ENCODE data around the gene TK1.

TK1 gene

DNA sequence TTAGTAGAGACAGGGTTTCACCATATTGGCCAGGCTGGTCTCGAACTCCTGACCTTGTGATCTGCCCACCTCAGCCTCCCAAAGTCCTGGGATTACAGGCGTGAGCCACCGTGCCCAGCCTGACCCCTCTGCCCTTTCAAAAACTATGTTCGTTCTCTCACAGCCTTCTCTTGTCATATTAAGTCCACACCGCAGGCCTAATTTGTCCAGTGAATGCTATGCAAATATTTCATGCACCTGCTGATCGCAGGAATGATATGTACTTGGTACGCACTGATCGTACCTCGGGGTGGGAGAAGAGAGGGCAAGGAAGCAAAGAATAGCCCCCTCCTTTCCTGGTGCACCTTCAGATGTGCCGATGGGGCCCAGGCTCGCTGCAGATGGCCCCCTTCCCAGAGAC, 24.2 kb upstream of the TK1 start:
- peaks cover 4% of the 10 kb centered on the region; the same call in 1 of the 2 replicates for H3K4me1 ChIP-seq (ENCODE audit: insufficient read depth, low read length)
- H3K4me3 ChIP-seq (ENCODE audit: low read length), result no peak overlapping the region
- H3K9me3 ChIP-seq (ENCODE audit: insufficient read depth, low read depth, low read length), result no peaks in the 10 kb centered on the region
- no peak overlapping the region for H3K9ac ChIP-seq (ENCODE audit: low read depth, low read length)
- H3K27me3 ChIP-seq (ENCODE audit: insufficient read depth, low read length), result no peaks in the 10 kb centered on the region
- peaks cover 4% of the 10 kb centered on the region; the same call in 1 of the 2 replicates for H3K36me3 ChIP-seq (ENCODE audit: insufficient read depth, low read depth, low read length)
- H3K27ac ChIP-seq (ENCODE audit: low read length), result no peak overlapping the region

DNA sequence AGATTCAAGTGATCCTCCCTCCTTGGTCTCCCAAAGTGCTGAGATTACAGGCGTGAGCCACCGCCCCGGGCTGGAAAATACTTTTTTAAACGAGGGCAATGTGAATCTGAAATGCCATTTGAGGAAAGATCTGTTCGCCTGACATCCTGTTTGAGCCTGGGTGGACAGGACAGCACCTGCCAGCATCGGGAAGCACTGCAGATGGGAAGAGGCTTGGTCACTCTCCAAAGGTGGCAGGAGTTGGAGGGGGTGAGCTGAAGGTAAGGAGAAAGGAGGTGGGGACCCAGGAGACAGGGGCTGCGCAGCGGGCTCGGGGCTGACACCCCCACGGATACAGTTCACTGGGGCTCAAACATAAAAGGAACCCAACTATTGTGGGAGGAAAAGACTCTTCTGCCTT, 23.3 kb upstream of the TK1 start:
- Histone ChIP-seq H3K9me3 (ENCODE audit: insufficient read depth, low read depth, low read length) (no peaks in the 10 kb centered on the region), H3K9ac (ENCODE audit: low read depth, low read length) (no peak overlapping the region), H3K4me1 (ENCODE audit: insufficient read depth, low read length) (no peaks in the 10 kb centered on the region; the same call in 1 of the 2 replicates), H3K36me3 (ENCODE audit: insufficient read depth, low read depth, low read length) (0 out of 2 replicates have a peak, but pooled peaks cover 2% of the 10 kb centered on the region), H3K27me3 (ENCODE audit: insufficient read depth, low read length) (no peaks in the 10 kb centered on the region), H3K27ac (ENCODE audit: low read length) (no peak overlapping the region), H3K4me3 (ENCODE audit: low read length) (no peak overlapping the region)

GRCh38 chr17:78208486-78208885, 21.6 kb upstream of the TK1 start:
- H3K27ac ChIP-seq (ENCODE audit: low read length), result no peak overlapping the region
- H3K27me3 ChIP-seq (ENCODE audit: insufficient read depth, low read length), result no peaks in the 10 kb centered on the region
- H3K36me3 ChIP-seq (ENCODE audit: insufficient read depth, low read depth, low read length), result peaks cover 14% of the 10 kb centered on the region; the same call in 1 of the 2 replicates
- H3K9me3 ChIP-seq (ENCODE audit: insufficient read depth, low read depth, low read length), result no peaks in the 10 kb centered on the region
- no peaks in the 10 kb centered on the region for H3K4me1 ChIP-seq (ENCODE audit: insufficient read depth, low read length)
- no peak overlapping the region for H3K9ac ChIP-seq (ENCODE audit: low read depth, low read length)
- H3K4me3 ChIP-seq (ENCODE audit: low read length), result no peak overlapping the region

GRCh38 chr17:78206298-78206697, 19.4 kb upstream of the TK1 start:
- no peaks in the 10 kb centered on the region for H3K9me3 ChIP-seq (ENCODE audit: insufficient read depth, low read depth, low read length)
- no peaks in the 10 kb centered on the region for H3K27me3 ChIP-seq (ENCODE audit: insufficient read depth, low read length)
- no peak overlapping the region for H3K4me3 ChIP-seq (ENCODE audit: low read length)
- no peaks in the 10 kb centered on the region for H3K4me1 ChIP-seq (ENCODE audit: insufficient read depth, low read length)
- H3K9ac ChIP-seq (ENCODE audit: low read depth, low read length), result no peak overlapping the region
- no peak overlapping the region for H3K27ac ChIP-seq (ENCODE audit: low read length)
- H3K36me3 ChIP-seq (ENCODE audit: insufficient read depth, low read depth, low read length), result peaks cover 17% of the 10 kb centered on the region; the same call in 1 of the 2 replicates

DNA sequence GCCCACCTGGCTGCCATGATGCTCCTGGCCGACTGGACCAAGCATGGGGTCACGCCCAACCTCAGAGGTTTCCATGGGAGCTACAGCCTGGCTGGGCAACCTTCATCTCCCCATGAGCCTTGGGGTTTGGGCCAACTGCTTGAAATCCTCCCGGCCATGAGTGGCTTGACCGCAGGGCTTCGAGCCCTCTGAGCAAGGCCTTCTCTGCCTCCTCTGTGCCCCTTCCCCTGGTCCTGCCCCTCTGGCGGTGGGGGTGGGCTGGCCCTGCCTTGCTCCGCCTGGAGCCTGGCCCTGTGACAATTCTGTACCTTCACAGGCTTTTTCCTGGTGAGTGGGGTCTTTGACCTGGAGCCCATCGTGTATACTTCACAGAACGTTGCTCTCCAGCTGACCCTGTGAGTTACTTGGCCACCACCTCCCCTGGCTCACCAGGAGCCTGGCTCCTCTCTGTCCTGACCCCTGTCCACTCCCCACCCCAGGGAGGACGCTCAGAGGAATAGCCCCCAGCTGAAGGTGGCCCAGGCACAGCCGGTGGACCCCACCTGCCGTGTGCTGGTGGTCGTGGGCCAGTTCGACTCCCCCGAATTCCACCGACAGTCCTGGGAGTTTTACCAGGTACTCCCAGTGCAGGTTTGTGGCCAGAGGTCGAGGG, 18.4 kb upstream of the TK1 start:
- no peaks in the 10 kb centered on the region for H3K27me3 ChIP-seq (ENCODE audit: insufficient read depth, low read length)
- no peak overlapping the region for H3K9ac ChIP-seq (ENCODE audit: low read depth, low read length)
- no peak overlapping the region for H3K4me3 ChIP-seq (ENCODE audit: low read length)
- H3K27ac ChIP-seq (ENCODE audit: low read length), result no peak overlapping the region
- no peaks in the 10 kb centered on the region for H3K4me1 ChIP-seq (ENCODE audit: insufficient read depth, low read length)
- peaks cover 17% of the 10 kb centered on the region; the same call in 1 of the 2 replicates for H3K36me3 ChIP-seq (ENCODE audit: insufficient read depth, low read depth, low read length)
- no peaks in the 10 kb centered on the region for H3K9me3 ChIP-seq (ENCODE audit: insufficient read depth, low read depth, low read length)

DNA sequence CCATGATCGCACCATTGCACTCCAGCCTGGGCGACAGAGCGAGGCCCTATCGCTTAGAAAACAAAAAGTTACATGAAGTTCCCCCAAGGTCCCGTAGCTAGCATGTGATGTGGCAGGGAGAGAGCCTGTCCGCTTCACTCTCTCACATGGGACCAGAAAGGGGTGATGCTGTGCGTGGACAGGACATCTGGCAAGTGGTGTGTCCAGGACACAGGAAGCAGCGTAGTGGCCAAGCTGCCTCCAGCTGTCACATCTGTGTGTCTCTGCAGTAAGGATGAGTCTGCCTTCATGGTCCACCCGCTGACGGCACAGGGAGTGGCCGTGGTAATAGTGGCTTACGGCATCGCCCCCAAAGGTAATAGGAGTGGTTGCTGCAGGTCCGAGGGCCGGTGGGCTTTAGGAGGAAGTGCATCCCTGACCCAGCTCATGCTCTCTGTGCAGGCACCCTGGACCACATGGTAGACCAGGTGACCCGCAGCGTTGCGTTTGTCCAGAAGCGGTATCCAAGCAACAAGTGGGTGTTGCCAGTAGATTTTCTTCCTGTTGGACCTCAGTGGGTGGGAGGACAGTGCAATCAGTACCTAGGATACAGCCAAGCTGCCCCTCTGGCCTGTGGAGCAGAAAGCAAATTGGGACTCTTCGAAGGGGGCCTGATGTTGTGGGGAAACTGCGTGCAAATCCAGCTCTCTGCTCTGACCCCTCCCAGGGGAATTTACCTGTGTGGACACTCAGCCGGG, 17.7 kb upstream of the TK1 start:
- Histone ChIP-seq H3K4me1 (ENCODE audit: insufficient read depth, low read length) (no peaks in the 10 kb centered on the region), H3K9ac (ENCODE audit: low read depth, low read length) (no peak overlapping the region), H3K9me3 (ENCODE audit: insufficient read depth, low read depth, low read length) (no peaks in the 10 kb centered on the region), H3K27me3 (ENCODE audit: insufficient read depth, low read length) (no peaks in the 10 kb centered on the region), H3K4me3 (ENCODE audit: low read length) (no peak overlapping the region), H3K36me3 (ENCODE audit: insufficient read depth, low read depth, low read length) (peaks cover 17% of the 10 kb centered on the region; the same call in 1 of the 2 replicates), H3K27ac (ENCODE audit: low read length) (no peak overlapping the region)

DNA sequence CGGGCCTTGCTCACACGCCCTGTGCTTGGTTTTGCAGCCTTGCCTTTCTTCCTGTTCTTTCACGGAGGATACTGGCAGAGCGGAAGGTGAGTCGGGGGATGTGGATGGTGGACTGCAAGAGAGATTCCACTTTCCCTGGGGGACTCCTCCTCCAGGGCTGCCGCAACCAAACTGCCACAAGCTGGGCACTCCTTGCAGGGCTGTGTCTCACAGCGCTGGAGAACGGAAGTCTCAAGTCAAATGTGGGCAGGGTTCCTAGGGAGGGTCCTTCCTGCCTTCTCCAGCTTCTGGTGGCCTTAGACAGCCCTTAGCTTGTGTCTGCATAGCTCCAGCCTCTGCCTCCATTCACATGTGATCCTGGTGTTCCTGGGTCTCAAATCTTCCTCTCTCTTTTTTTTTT, 15.8 kb upstream of the TK1 start:
- H3K9ac ChIP-seq (ENCODE audit: low read depth, low read length), result no peak overlapping the region
- no peak overlapping the region for H3K27ac ChIP-seq (ENCODE audit: low read length)
- peaks cover 22% of the 10 kb centered on the region for H3K36me3 ChIP-seq (ENCODE audit: insufficient read depth, low read depth, low read length)
- H3K4me3 ChIP-seq (ENCODE audit: low read length), result no peak overlapping the region
- H3K4me1 ChIP-seq (ENCODE audit: insufficient read depth, low read length), result 0 out of 2 replicates have a peak, but pooled peaks cover 5% of the 10 kb centered on the region
- no peaks in the 10 kb centered on the region for H3K27me3 ChIP-seq (ENCODE audit: insufficient read depth, low read length)
- H3K9me3 ChIP-seq (ENCODE audit: insufficient read depth, low read depth, low read length), result no peaks in the 10 kb centered on the region

DNA sequence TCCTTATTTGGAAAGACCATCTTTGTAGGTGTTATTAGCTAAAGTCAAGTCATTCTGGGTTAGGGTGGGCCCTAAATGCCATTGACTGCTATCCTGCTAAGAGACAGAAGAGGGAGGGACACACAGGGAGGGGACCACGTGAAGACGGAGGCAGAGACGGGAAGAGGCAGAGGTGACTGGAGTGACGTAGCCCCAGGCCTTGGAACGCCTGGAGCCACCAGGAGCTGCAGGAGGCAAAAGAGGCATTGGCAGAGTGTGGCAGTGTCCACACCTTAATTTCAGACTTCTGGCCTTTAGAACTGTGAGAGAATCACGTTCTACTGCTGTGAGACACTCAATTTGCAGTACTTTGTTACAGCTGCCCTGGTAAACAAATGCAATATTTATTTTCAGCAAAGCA, 13.6 kb upstream of the TK1 start:
- Histone ChIP-seq H3K36me3 (ENCODE audit: insufficient read depth, low read depth, low read length) (peaks cover 33% of the 10 kb centered on the region), H3K4me1 (ENCODE audit: insufficient read depth, low read length) (peaks cover 16% of the 10 kb centered on the region; the same call in 1 of the 2 replicates), H3K27me3 (ENCODE audit: insufficient read depth, low read length) (no peaks in the 10 kb centered on the region), H3K9ac (ENCODE audit: low read depth, low read length) (no peak overlapping the region), H3K27ac (ENCODE audit: low read length) (no peak overlapping the region), H3K9me3 (ENCODE audit: insufficient read depth, low read depth, low read length) (no peaks in the 10 kb centered on the region), H3K4me3 (ENCODE audit: low read length) (no peak overlapping the region)

DNA sequence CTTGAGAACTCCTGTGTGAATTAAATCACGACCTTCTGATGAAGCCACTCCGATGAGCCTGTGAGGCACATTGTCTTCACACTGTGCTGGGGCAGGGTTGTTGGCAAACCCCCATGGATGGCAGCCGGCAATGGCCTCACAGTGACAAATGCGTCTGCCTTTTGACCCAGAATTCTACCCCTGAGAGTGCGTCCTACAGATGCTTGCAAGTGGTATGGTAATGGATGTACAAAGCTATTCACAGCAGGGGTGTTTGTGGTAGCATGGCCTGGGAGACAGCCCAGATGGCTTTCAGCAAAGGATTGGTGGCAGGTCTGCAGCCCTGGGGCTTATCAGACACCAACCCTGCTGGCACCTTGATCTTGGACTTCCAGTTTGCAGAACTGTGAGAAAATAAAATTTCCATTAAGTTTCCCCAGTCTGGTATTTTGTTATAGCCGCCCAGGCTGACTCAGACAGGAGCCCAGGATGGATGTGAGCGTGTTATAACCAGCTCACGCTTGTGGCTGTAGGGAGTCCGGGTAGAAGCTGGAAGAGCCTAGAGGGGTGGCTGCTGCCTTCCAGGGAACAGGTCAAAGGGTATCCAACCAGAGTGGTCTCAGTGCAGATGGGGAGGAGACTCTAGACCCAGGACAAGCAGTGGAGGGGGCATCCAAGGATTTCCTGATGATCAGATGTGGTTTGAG, 10.4 kb upstream of the TK1 start:
- Histone ChIP-seq H3K4me1 (ENCODE audit: insufficient read depth, low read length) (peaks cover 16% of the 10 kb centered on the region; the same call in 1 of the 2 replicates), H3K9ac (ENCODE audit: low read depth, low read length) (no peak overlapping the region), H3K27me3 (ENCODE audit: insufficient read depth, low read length) (no peaks in the 10 kb centered on the region), H3K4me3 (ENCODE audit: low read length) (no peak overlapping the region; the same call in 1 of the 2 replicates), H3K27ac (ENCODE audit: low read length) (no peak overlapping the region), H3K36me3 (ENCODE audit: insufficient read depth, low read depth, low read length) (peaks cover 32% of the 10 kb centered on the region), H3K9me3 (ENCODE audit: insufficient read depth, low read depth, low read length) (no peaks in the 10 kb centered on the region)

DNA sequence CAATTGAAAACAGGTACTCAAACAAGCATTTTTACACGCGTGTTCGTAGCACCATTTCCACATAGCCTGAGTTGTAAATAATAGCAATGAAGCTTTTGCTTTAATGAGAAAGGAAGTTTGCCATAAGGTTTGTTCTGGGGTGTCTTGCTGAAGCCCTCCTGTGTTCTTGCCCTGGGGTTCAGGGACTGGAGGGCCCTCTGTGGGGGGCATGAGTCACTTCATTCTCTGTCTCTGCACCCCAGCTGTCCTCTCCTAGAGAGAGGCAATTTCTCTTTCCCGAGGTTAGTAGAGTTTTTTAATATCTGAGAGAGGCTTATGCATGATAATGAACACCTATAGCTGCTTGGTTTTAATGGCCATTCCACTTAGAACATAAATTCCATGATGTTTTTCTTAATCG, 9.9 kb upstream of the TK1 start:
- Histone ChIP-seq H3K27me3 (ENCODE audit: insufficient read depth, low read length) (no peaks in the 10 kb centered on the region), H3K27ac (ENCODE audit: low read length) (no peak overlapping the region), H3K9me3 (ENCODE audit: insufficient read depth, low read depth, low read length) (no peaks in the 10 kb centered on the region), H3K9ac (ENCODE audit: low read depth, low read length) (no peak overlapping the region), H3K4me3 (ENCODE audit: low read length) (no peak overlapping the region), H3K36me3 (ENCODE audit: insufficient read depth, low read depth, low read length) (peaks cover 36% of the 10 kb centered on the region), H3K4me1 (ENCODE audit: insufficient read depth, low read length) (peaks cover 16% of the 10 kb centered on the region; the same call in 1 of the 2 replicates)

DNA sequence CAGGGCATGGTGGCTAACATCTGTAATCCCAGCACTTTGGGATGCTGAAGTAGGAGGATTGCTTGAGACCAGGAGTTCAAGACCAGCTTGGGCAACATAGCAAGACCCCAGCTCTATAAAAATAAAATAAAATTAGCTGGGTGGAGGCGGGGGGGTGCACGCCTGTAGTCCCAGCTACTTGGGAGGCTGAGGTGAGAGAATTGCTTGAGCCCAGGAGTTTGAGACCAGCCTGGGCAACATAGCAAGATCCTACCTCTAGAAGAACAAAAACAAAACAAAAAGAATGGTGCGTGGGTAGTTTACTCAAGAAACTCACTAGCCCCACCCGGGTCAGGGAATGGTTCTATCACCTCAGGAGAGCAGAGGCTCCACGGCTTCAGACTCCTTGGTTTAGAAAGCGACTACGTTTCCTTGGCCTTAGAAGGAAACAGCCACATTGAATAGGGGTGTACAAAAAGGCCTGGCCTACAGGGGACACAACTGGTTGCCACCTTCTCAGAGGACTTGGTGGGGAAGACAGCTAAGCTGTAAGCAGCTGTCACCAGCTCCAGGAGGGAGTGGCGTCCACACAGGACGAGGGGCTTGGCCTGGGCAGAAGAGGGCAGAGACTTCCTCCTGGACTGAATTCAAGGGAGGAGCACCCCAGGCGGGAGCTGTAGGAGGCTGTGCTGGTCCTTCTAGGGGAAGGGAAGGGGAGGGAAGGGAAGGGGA, 716 bp downstream of the TK1 start:
- Histone ChIP-seq H3K9me3 (ENCODE audit: insufficient read depth, low read depth, low read length) (no peaks in the 10 kb centered on the region), H3K27ac (ENCODE audit: low read length) (no peak overlapping the region), H3K9ac (ENCODE audit: low read depth, low read length) (peak overlapping the region; percentile 92; the same call in 1 of the 2 replicates), H3K4me3 (ENCODE audit: low read length) (peak overlapping the region; percentile 84), H3K27me3 (ENCODE audit: insufficient read depth, low read length) (no peaks in the 10 kb centered on the region), H3K36me3 (ENCODE audit: insufficient read depth, low read depth, low read length) (peaks cover 51% of the 10 kb centered on the region), H3K4me1 (ENCODE audit: insufficient read depth, low read length) (peaks cover 4% of the 10 kb centered on the region; the same call in 1 of the 2 replicates)

All from iPS-20b (cell line).